ENCODE measurements around the gene FAM234A. TPM values are rescaled to one million over a fixed set of nuclear protein-coding genes. Genes with fewer than 3 reads are reported as not detected.
"Not testable (repeated sequence)": the region's sequence is repeated elsewhere in the genome, so short reads cannot be mapped to it uniquely, and the experiment has no call there.

Gene FAM234A
- total RNA-seq, 1 donor from 2014 or later, result 72.3 TPM

DNA sequence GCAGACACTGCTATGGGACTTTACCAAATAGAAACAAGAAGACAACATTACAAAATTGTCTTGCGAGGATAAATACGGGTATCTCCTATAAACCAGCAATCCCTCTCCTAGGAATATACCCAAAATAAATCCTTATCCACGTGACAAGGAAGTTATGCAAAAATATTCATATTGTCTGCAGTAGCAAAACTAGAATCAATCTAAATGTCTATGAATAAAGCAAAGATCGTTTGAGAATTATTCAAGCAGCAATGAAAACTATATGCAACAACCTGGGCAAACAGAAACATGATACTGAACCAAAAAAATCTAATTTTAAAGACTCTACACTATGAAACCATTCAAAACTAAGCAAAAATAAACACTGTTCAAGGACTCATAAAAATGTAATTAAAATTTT lies 14.6 kb upstream of the FAM234A start:
- Mint-ChIP-seq H3K4me3 (ENCODE audit: unreplicated experiment) (peak overlapping the region; percentile 48), H3K27me3 (ENCODE audit: unreplicated experiment) (no peaks in the 10 kb centered on the region), H3K36me3 (ENCODE audit: low read depth, unreplicated experiment) (peaks cover 23% of the 10 kb centered on the region), H3K4me1 (ENCODE audit: unreplicated experiment) (no peaks in the 10 kb centered on the region), H3K27ac (ENCODE audit: unreplicated experiment) (no peak overlapping the region), H3K9me3 (ENCODE audit: unreplicated experiment) (no peaks in the 10 kb centered on the region)
- no peak for DNase-seq (ENCODE audit: low spot score)
- TF ChIP-seq, protein P1, sequence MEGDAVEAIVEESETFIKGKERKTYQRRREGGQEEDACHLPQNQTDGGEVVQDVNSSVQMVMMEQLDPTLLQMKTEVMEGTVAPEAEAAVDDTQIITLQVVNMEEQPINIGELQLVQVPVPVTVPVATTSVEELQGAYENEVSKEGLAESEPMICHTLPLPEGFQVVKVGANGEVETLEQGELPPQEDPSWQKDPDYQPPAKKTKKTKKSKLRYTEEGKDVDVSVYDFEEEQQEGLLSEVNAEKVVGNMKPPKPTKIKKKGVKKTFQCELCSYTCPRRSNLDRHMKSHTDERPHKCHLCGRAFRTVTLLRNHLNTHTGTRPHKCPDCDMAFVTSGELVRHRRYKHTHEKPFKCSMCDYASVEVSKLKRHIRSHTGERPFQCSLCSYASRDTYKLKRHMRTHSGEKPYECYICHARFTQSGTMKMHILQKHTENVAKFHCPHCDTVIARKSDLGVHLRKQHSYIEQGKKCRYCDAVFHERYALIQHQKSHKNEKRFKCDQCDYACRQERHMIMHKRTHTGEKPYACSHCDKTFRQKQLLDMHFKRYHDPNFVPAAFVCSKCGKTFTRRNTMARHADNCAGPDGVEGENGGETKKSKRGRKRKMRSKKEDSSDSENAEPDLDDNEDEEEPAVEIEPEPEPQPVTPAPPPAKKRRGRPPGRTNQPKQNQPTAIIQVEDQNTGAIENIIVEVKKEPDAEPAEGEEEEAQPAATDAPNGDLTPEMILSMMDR (IDR thresholded peaks at IDR 0.05; ENCODE audit: unreplicated experiment), result no peak

- peak overlapping the region; percentile 89 for H3K27ac Mint-ChIP-seq (ENCODE audit: unreplicated experiment)
Measured at GRCh38 chr16:228151-228851, 6.3 kb upstream of the FAM234A start.

GRCh38 chr16:228852-229730 lies 5.5 kb upstream of the FAM234A start, which contains the start of gene LUC7L:
Gene LUC7L (minus strand): TSS chr16:229449. CDS start chr16:229339, 110 bp downstream.
- Mint-ChIP-seq H3K4me3 (ENCODE audit: unreplicated experiment) (peak within 1 kb of the TSS; percentile 97), H3K4me1 (ENCODE audit: unreplicated experiment) (peaks cover 10% of the 10 kb centered on the region), H3K27ac (ENCODE audit: unreplicated experiment) (peak within 1 kb of the TSS; percentile 89), H3K36me3 (ENCODE audit: low read depth, unreplicated experiment) (peaks cover 15% of the 10 kb centered on the region), H3K9me3 (ENCODE audit: unreplicated experiment) (no peaks in the 10 kb centered on the region), H3K27me3 (ENCODE audit: unreplicated experiment) (peaks cover 3% of the 10 kb centered on the region)
- DNase-seq (ENCODE audit: low spot score), result peak; percentile 91
- TF ChIP-seq, protein P1 (IDR thresholded peaks at IDR 0.05; ENCODE audit: unreplicated experiment), result no peak

More at GRCh38 chr16:228151-228851, 6.3 kb upstream of the FAM234A start:
- Mint-ChIP-seq H3K4me1 (ENCODE audit: unreplicated experiment) (peaks cover 10% of the 10 kb centered on the region), H3K27me3 (ENCODE audit: unreplicated experiment) (peaks cover 3% of the 10 kb centered on the region), H3K9me3 (ENCODE audit: unreplicated experiment) (no peaks in the 10 kb centered on the region), H3K36me3 (ENCODE audit: low read depth, unreplicated experiment) (peaks cover 15% of the 10 kb centered on the region), H3K4me3 (ENCODE audit: unreplicated experiment) (peak overlapping the region; percentile 97)
- no peak for DNase-seq (ENCODE audit: low spot score)
- TF ChIP-seq, protein P1 (IDR thresholded peaks at IDR 0.05; ENCODE audit: unreplicated experiment), result no peak

GRCh38 chr16:229731-230281 lies 4.8 kb upstream of the FAM234A start:
- Mint-ChIP-seq H3K27ac (ENCODE audit: unreplicated experiment) (peak overlapping the region; percentile 83), H3K36me3 (ENCODE audit: low read depth, unreplicated experiment) (peaks cover 15% of the 10 kb centered on the region), H3K27me3 (ENCODE audit: unreplicated experiment) (peaks cover 5% of the 10 kb centered on the region), H3K4me3 (ENCODE audit: unreplicated experiment) (peak overlapping the region; percentile 92), H3K9me3 (ENCODE audit: unreplicated experiment) (no peaks in the 10 kb centered on the region), H3K4me1 (ENCODE audit: unreplicated experiment) (peaks cover 10% of the 10 kb centered on the region)
- TF ChIP-seq, protein P1 (IDR thresholded peaks at IDR 0.05; ENCODE audit: unreplicated experiment), result no peak
- DNase-seq (ENCODE audit: low spot score), result no peak

DNA sequence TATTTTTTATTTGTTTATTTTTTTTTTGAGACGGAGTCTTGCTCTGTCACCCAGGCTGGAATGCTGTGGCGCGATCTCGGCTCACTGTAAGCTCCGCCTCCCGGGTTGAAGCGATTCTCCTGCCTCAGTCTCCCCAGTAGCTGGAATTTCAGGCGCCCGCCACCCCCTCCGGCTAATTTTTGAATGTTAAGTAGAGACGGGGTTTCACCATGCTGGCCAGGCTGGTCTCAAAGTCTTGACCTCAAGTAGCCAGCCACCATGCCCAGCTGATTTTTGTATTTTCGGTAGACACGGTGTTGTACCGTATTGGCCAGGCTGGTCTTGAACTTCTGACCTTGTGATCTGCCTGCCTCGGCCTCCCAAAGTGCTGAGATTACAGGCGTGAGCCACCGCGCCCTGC lies 4.3 kb upstream of the FAM234A start:
- H3K27ac Mint-ChIP-seq (ENCODE audit: unreplicated experiment); H3K4me3 Mint-ChIP-seq (ENCODE audit: unreplicated experiment); H3K27me3 Mint-ChIP-seq (ENCODE audit: unreplicated experiment); H3K9me3 Mint-ChIP-seq (ENCODE audit: unreplicated experiment); DNase-seq (ENCODE audit: low spot score): not testable (repeated sequence)
- peaks cover 15% of the 10 kb centered on the region for H3K36me3 Mint-ChIP-seq (ENCODE audit: low read depth, unreplicated experiment)
- peaks cover 14% of the 10 kb centered on the region for H3K4me1 Mint-ChIP-seq (ENCODE audit: unreplicated experiment)
